Subcutaneous abdominal adipose tissue (tissue), 5 donors: ENCODE data around the gene ABR.

Experiments used
- H3K27ac ChIP-seq: one replicate; pipeline ENCODE4 v1.7.0; 2013; ENCODE audit warnings: low read depth, mild to moderate bottlenecking, inconsistent platforms, low read length, moderate library complexity
- H3K27me3 ChIP-seq, 5 donors: one replicate each; pipeline ENCODE4 v1.7.0; 2013; ENCODE audit warnings: low read length in 5 of 5, inconsistent platforms in 1 of 5; ENCODE audit not compliant: control insufficient read depth in 5 of 5, insufficient read depth in 4 of 5
- H3K36me3 ChIP-seq, 5 donors: one replicate each; pipeline ENCODE4 v1.7.0; 2013; ENCODE audit warnings: low read length in 5 of 5; ENCODE audit not compliant: control insufficient read depth in 5 of 5, insufficient read depth in 5 of 5
- H3K4me1 ChIP-seq, 5 donors: one replicate each; pipeline ENCODE4 v1.7.0; 2013; ENCODE audit warnings: low read length in 5 of 5, mild to moderate bottlenecking in 3 of 5, moderate library complexity in 1 of 5; ENCODE audit not compliant: control insufficient read depth in 5 of 5, insufficient read depth in 5 of 5
- H3K4me3 ChIP-seq, 5 donors: one replicate each; pipeline ENCODE4 v1.7.0; 2013; ENCODE audit warnings: low read length in 5 of 5, low read depth in 1 of 5
- H3K9ac ChIP-seq, 5 donors: one replicate each; pipeline ENCODE4 v1.7.0; 2013; ENCODE audit warnings: low read length in 5 of 5, mild to moderate bottlenecking in 4 of 5, moderate library complexity in 3 of 5
- H3K9me3 ChIP-seq, 5 donors: one replicate each; pipeline ENCODE4 v1.7.0; 2013; ENCODE audit warnings: low read length in 5 of 5; ENCODE audit not compliant: control insufficient read depth in 5 of 5
- donor health status: healthy.
- donor health status: healthy.
- donor health status: healthy.
- donor health status: healthy.
- donor health status: healthy.

The ABR gene

DNA sequence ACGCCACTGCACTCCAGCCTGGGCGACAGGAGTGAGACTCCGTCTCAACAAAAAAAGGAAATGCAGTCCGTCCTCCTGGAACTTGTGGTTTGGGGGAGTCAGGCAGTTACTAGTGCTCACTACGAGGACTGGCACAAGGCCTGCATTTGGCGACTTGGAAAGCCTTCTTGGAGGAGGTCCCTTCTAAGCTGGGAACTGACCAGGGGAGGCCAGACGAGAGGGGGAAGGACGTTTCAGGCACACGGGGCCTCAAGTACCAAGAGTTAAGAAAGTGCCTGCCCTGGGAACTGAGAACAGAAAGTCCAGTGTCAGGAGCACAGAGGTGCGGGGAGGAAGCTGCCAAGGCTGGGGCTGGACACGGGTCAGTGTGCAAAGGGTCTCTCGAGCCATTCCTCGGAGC, 89.9 kb downstream of the ABR start:
- Histone ChIP-seq H3K9me3 (no peaks in the 10 kb centered on the region), H3K27ac (no peak overlapping the region), H3K4me1 (peaks cover 0 to 11% (median 8%) of the 10 kb centered on the region in 5 donors), H3K9ac (peak overlapping the region in 2 of 5 donors; percentile 25 to 50), H3K27me3 (no peaks in the 10 kb centered on the region), H3K4me3 (no peak overlapping the region), H3K36me3 (peaks cover 0 to 47% (median 41%) of the 10 kb centered on the region in 5 donors)

DNA sequence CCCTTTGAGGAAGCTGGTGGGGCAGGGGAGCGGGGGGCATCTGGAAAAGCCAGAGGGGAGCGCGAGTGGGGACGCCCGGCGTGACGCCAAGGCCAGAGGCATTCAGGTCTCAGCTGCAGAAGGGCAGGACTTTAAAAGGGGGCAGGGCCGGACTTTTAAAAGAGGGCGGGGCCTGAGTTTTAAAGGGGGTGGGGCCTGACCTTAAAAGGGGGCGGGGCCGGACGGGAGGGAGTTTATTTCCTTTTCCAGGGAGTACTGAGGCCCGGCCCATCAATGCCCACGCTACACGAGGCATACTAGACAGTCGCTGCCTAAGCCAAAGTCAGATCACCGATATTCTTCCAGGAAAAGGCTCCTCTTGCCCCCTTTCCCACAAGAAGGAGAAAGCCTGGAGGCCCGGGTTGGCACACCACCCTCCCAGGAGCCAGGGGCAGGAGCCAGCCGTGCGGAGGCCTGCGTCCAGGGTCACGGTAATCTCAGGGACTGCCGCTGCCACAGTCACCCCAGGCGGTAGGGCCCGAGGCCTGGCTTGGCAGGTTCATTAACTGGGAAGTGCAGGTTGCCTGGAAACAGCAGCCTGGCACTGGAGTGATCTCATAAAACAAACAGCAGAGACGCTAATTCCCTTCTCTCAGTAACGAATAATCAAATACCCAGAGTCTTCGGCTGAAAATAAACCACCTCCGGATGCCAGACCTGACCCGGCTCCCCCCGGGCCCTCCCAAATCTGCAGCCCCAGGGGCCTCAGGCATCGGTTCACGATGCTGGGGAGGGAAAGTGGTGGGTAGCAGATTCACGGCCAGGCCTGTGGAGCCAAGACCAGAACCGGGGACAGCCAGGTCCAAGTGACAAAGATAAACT, 92.2 kb downstream of the ABR start:
- Histone ChIP-seq H3K9ac (no peak overlapping the region), H3K27me3 (no peaks in the 10 kb centered on the region), H3K36me3 (peaks cover 0 to 51% (median 37%) of the 10 kb centered on the region in 5 donors), H3K27ac (no peak overlapping the region), H3K9me3 (no peaks in the 10 kb centered on the region), H3K4me3 (no peak overlapping the region), H3K4me1 (peaks cover 0 to 15% (median 6%) of the 10 kb centered on the region in 5 donors)

DNA sequence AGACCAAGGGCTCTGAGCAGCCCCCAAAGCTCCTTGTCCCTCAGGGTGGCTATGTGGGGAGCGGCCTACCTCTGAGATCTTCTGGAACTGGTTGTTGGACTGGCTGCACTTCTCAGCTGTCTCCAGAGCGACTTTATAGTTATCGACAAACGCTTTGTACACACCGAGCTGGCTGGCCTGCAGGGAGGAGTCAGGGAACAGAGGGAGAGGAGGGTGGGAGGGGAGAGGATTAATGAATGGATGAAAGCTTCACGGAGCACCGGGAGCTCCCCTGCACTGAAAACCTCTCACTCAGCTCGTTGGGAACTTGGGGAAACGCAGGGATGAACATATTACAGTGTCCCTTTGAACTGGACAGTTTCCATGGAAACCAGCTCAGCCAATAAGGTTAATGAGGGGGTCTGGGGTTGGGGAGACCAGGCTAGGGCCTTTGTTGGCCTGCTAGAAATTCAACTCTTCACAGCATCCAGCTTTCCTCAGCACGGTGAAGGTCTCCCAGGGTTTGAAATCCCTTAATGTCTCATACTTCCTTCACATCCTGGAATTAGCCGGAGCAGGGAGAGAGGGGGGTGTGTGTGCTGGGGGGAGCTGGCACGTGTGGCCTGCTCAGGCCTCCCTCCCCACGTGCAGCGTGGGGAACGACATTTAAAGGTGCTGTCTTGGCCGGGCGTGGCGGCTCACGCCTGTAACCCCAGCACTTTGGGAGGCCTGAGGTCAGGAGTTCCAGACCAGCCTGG, 96.2 kb downstream of the ABR start:
- Histone ChIP-seq H3K9me3 (no peaks in the 10 kb centered on the region), H3K27ac (no peak overlapping the region), H3K9ac (no peak overlapping the region), H3K27me3 (no peaks in the 10 kb centered on the region), H3K4me1 (peaks cover 0 to 31% (median 0%) of the 10 kb centered on the region in 5 donors), H3K4me3 (no peak overlapping the region), H3K36me3 (peaks cover 0 to 54% (median 36%) of the 10 kb centered on the region in 5 donors)

DNA sequence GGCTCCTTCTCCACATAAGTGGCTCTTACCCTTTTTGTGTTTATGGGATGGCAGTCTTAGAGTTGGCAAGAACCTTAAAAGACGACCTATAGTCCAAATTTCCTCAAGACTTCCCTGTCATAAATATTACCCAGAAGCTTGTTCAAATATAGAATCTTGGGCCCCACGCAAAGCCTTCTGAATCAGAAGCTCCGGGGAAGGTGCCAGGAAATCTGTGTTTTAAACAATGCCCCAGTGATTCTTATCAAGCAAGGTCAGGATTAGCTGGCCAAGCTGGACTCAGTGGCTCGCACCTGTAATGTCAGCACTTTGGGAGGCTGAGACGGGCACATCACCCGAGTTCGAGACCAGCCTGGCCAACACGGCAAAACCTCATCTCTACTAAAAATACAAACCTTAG, 97.2 kb downstream of the ABR start:
- Histone ChIP-seq H3K9ac (no peak overlapping the region), H3K36me3 (peaks cover 0 to 59% (median 42%) of the 10 kb centered on the region in 5 donors), H3K27ac (peak overlapping the region; percentile 6), H3K4me1 (peaks cover 0 to 24% (median 0%) of the 10 kb centered on the region in 5 donors), H3K4me3 (no peak overlapping the region), H3K9me3 (no peaks in the 10 kb centered on the region), H3K27me3 (no peaks in the 10 kb centered on the region)

DNA sequence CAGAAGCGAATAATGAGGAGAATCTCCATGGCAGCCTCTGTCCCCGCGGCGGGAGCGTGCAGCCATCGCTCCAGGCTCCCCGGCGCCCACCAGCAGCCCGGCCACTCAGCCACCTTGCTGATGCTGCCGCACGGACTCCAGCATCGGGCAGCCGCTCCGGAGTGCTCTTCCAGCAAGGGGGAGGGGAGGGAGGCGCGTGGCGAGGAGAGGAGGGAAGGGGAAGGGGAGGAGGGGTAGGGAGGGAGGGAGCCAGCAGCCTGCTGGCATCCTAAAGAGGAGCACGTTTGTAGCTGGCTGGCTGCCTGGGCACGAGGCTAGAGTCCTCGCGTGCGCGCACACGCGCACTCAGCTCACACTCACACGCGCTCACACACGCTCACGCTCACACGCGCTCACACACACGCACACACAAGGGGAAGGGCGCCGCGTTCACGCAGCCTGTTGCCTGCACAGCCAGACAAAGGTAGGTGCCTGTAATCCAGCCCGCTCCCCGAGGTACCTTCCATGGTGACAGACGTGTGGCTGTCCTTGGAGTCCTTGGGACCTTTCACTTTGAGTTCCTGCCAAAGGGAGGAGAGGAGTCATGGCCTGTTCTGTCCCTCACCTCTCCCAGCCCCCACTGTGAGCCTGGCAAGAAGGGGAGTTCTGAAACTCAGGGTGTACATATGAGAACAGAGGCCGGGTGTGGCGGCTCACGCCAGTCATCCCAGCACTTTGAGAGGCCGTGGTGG, 100.8 kb downstream of the ABR start:
- Histone ChIP-seq H3K36me3 (peaks cover 0 to 72% (median 58%) of the 10 kb centered on the region in 5 donors), H3K9ac (no peak overlapping the region), H3K4me3 (no peak overlapping the region)

DNA sequence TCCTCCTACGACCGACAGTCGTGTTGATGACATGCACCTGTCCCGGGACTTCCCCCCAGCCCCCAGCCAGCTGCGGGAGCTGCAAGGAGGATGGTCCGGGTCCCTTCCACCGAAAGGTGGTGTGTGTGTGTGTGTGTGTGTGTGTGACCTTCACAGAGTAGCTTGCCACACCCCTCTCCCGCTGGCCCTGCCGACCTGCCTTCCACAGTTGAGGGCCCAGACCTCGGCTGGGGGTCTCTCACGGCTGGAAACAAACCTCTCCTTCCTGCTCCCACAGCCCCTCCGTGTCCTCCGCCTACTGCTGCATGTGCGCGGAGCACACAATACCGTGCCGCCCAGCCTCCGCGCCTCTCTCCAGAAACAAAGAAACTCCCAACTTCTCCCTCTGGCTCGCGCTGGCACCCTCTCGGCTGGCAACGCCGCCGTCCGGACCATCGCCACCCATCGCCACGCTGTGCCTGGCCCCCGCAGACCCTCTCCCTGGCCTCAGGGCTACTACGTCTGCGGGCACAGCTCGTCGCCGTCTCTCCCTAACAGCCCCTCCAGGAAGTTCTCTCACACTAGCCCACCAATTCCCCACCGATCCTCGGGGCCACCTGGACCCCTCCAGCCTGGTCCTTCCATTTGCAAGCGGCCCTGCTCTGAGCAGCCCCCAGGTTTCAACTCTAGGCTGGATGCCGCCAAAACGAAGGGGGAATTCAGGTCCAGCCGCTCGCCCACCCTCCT, 101.6 kb downstream of the ABR start:
- H3K9ac ChIP-seq = no peak overlapping the region
- H3K4me3 ChIP-seq = no peak overlapping the region
- H3K36me3 ChIP-seq = peaks cover 0 to 69% (median 59%) of the 10 kb centered on the region in 5 donors
- H3K27ac ChIP-seq = no peak overlapping the region
- no peaks in the 10 kb centered on the region for H3K27me3 ChIP-seq
- H3K4me1 ChIP-seq = peaks cover 0 to 17% (median 0%) of the 10 kb centered on the region in 5 donors
- H3K9me3 ChIP-seq = no peaks in the 10 kb centered on the region

More for the DNA sequence above, 100.8 kb downstream of the ABR start:
- peaks cover 0 to 23% (median 0%) of the 10 kb centered on the region in 5 donors for H3K4me1 ChIP-seq
- H3K27me3 ChIP-seq = no peaks in the 10 kb centered on the region
- no peak overlapping the region for H3K27ac ChIP-seq
- no peaks in the 10 kb centered on the region for H3K9me3 ChIP-seq

DNA sequence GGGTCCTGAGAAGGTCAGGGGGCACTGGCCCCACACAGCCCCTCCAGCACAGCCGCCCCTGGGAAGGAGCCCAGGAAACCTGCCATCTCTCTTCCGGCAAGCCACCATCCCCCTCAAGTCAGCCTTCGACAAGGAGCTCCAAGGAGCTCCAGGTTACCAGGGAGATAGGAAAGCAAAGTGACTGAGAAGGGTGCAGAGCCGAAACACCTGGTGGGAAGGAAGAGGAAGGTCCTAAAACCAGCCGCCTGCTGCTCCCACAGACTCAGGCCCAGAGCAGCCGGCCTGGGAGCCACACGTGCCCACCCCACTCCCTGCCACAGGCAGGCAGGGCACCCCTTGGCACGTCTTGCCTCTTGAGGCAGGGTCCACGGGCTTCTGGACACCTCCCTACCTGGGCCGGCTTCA, 102.2 kb downstream of the ABR start:
- H3K4me1 ChIP-seq = peaks cover 0 to 15% (median 0%) of the 10 kb centered on the region in 5 donors
- no peaks in the 10 kb centered on the region for H3K9me3 ChIP-seq
- H3K9ac ChIP-seq = no peak overlapping the region
- H3K4me3 ChIP-seq = no peak overlapping the region
- peaks cover 0 to 70% (median 58%) of the 10 kb centered on the region in 5 donors for H3K36me3 ChIP-seq
- H3K27ac ChIP-seq = no peak overlapping the region
- no peaks in the 10 kb centered on the region for H3K27me3 ChIP-seq

DNA sequence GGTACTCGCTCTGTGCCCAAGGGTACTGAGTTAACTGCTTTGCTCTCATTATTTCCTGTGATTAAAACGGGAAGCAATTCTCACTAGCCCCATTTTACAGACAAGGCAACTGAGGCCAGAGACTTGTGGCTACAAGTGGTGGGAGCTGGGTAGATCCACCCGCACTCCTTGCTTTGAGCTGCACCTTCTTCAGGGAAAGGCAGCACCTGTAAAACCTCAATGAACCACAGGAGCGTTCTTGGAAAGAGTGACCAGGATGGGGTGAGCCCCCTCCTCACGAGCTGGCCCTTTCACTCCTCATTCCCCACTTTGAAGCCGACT, 102.8 kb downstream of the ABR start:
- Histone ChIP-seq H3K9me3 (no peaks in the 10 kb centered on the region), H3K4me1 (peaks cover 0 to 9% (median 0%) of the 10 kb centered on the region in 5 donors), H3K9ac (no peak overlapping the region), H3K27ac (no peak overlapping the region), H3K4me3 (no peak overlapping the region), H3K36me3 (peaks cover 0 to 70% (median 59%) of the 10 kb centered on the region in 5 donors), H3K27me3 (no peaks in the 10 kb centered on the region)

DNA sequence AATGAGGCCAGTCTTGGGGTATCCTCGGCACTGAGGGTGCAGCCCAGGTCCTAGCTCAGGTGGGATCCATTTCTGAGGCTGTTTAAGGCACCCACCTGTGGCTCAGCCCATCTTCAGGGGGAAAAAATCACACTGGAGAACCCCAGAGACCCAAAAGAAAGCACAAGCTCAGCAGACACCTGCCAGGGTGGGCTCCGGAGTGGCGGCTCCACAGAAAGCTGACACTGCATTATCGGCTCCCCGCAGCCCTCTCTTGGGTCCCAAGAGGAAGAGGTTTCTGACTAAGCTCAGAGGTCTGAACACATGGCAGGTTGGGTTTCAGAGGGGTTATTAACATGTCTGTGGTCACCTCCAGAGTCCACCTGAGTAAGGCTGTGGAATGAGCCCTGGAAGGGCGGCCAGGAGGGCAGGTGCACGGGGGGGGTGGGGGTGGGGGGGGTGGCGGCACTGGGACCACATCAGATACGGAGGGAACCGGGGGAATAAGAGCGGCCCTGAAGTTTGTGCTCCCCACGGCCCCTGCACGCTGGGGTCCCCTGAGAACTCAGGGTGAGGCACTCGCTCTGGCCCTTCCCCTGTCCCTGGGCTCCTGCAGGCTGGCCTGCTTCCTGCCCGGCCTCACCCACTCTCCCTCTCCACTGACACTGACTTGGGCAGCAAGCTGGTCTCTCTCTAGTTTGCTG, 103.3 kb downstream of the ABR start:
- H3K36me3 ChIP-seq = peaks cover 0 to 71% (median 59%) of the 10 kb centered on the region in 5 donors
- H3K27ac ChIP-seq = no peak overlapping the region
- H3K9me3 ChIP-seq = no peaks in the 10 kb centered on the region
- H3K4me1 ChIP-seq = peaks cover 0 to 7% (median 0%) of the 10 kb centered on the region in 5 donors
- no peaks in the 10 kb centered on the region for H3K27me3 ChIP-seq
- H3K4me3 ChIP-seq = no peak overlapping the region
- no peak overlapping the region for H3K9ac ChIP-seq
